GM18507 (cell line): ENCODE measurements around the gene STT3B.

Source experiments
- DNase-seq: peaks from one replicate; pipeline ENCODE4 v3.0.0; 2011; ENCODE audit warnings: low read depth; ENCODE audit not compliant: insufficient read length; ENCODE audit errors: extremely low spot score
- FAIRE-seq: peaks from 2 replicates; lab custom pipeline; 2011; peaks lifted over from hg19 to GRCh38; lab: Jason Lieb, UNC

The STT3B gene

DNA sequence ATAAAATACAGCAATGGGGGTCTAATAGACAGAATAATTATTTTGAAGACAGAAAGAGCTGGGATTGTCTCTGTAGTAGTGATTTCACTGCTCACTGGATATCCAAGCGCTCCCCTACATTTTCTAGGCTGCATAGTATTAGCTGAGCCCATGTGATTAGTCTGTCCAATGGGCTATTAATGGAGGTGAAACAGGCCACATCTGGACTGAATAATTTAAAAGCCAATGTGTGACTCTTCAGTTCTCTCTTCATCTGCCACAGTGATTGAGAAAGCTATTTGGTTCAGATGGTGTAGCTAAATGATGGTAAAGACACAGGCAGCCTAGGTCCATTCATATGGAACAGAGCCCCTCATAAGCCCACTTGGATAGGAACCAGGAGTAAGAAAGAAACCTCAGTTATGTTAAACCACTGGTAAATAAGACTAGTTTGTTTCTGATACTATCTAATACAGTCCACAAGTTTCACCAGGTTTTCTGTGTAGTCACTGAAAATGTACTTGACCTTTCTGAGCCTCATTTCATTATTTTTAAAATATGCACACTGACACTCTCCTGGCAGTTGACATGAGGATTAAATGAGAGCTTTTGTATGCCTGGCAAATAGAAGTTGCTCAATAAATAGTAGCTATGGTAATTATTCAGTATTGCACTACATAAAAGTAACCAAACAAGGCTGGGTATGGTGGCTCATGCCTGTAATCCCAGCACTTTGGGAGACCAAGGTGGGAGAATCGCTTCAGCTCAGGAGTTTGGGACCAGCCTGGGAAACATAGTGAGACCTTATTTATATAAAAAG lies 17.0 kb upstream of the STT3B start:
- no peak for FAIRE-seq
- no peak for DNase-seq

GRCh38 chr3:31516757-31517156 lies 16.0 kb upstream of the STT3B start:
- DNase-seq = no peak

DNA sequence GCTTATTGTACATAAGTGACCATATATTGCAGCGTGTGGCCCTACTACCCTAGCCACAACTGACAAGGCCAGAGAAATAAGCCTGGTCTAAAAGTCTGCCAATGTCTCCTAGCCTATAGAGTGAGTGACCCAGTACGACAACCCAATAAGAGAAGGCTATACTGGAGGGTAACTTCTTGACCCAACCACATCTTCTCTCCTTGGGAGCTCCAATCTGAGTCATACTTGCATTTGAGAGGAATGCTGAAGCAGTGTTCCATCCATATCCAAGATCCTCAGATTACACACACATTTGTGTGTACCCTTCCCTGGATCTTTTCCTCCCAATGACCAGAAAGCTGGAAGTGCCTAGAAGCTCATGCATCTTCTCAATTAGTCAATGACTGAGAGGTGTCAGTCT lies 11.3 kb upstream of the STT3B start:
- no peak for DNase-seq
- FAIRE-seq = no peak

More at GRCh38 chr3:31516757-31517156, 16.0 kb upstream of the STT3B start:
- FAIRE-seq = no peak

DNA sequence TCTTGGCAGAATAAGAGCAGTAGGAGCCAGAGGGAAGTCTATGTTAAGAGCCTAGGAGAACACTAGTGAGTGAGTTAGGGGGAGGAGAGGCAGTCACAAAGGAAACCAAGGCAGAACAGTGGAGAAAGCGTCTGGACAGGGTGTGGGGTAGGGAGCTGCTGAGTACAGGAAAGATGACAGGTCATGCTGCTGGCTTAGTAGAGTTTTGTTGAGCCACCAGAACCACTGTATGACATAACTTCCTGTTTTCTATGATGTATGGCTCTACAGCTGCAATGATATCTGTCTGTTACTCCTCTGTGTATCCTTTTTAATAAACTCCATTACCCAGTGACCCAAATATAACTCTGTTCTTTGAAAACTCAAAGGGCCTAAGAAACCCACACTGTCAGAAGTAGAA lies 10.6 kb upstream of the STT3B start:
- FAIRE-seq (peak; percentile 52), DNase-seq (no peak)

DNA sequence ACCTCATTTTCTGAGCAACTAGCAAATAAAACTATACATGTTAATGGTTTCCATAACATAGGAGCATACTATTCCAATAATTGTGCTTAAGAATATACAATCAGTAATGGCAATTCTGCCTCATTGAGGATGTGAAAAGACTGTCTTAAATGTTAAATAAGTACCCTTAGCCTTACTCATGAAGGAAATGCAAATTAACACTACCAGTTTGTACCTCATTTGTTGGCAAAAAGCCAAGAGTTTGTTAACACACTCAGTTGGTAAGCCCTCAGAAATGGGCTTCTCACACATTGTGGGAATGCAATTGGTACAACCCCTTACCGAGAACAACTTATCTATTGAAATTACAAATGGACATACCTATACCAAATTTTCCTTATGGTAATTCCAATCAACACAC lies 9.2 kb upstream of the STT3B start:
- no peak for FAIRE-seq

DNA sequence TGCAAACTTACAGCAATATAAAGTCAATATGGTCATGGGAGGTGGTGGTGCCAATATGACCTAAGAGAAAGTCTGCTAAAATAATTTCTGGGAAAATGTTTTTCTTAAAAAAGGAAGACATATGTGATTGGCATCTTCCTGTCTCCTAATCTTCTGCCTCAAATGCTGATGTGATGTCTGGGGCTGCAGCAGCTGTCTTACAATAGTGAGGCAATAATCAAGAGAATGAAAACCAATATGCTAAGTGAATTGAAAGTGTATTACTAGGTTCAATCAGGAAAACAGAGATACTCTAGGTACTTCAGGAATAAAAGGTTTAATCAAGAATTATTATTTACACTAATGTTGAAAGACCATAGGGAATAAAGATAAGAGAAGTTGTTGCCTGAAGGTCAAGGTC lies 7.2 kb upstream of the STT3B start:
- DNase-seq (no peak), FAIRE-seq (no peak)

More for the DNA sequence above, 9.2 kb upstream of the STT3B start:
- no peak for DNase-seq

- no peak for FAIRE-seq
These were observed 3.3 kb upstream of the STT3B start for GRCh38 chr3:31529421-31529820.

GRCh38 chr3:31530039-31530959 lies 2.4 kb upstream of the STT3B start:
- FAIRE-seq = no peak
- no peak for DNase-seq

More at GRCh38 chr3:31529421-31529820, 3.3 kb upstream of the STT3B start:
- DNase-seq = no peak

GRCh38 chr3:31530960-31531335 lies 1.8 kb upstream of the STT3B start:
- no peak for DNase-seq
- no peak for FAIRE-seq

GRCh38 chr3:31531452-31531991 lies 1.2 kb upstream of the STT3B start:
- FAIRE-seq = peak; percentile 26
- no peak for DNase-seq

DNA sequence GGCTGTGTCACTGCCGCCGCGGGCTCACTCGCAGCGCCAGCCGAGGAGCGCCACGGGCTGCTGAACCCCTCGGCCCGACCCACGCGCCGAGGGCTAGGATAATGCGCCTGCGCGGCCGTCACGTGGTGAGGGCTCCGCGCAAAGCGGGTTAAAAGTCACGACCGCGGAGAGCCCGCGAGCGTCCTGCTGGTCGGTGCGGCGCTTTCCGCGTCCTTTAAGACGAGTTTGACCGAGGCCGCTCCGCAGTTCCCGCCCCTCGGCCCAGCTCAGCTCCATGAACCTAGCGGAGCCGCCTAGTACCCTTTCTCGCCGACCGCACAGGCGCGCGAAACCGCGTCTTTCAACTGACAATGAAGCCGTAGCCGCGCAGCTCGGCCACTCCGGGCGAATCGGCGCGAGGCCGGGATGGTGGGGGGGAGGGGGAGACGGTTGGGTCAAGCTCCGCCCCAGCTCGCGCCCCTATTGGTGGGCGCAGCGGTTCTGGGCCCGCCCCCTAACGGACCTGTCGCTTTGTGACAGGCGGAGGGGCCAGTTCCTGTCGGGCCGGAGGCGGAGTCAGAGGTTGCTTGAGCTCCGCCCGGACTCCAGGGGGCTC lies 636 bp upstream of the STT3B start:
- peak; percentile 94 for FAIRE-seq
- DNase-seq = peak; percentile 93

GRCh38 chr3:31533169-31534064 lies 692 bp downstream of the STT3B start:
- no peak for FAIRE-seq
- DNase-seq = no peak

GRCh38 chr3:31534065-31534425 lies 1.3 kb downstream of the STT3B start:
- peak; percentile 64 for FAIRE-seq
- DNase-seq = no peak

DNA sequence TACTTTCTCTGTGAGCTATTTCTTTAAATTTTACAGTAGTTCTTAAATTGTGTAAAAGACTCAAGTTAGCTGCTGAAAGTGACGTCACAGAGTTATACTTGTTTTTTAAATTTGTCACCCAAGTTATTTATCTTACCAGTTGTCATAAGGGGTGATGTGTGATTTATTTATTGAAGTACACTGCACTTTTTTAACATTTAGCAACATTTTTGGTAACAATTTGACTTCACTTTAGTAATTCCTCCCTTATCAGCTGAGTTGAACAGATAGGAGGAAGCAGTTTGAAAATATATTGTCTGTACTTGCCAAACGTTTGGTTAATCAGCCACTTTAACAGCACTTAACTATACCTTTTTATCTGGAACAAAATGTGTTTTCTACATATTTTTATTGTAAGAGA lies 3.8 kb downstream of the STT3B start:
- no peak for DNase-seq
- FAIRE-seq = no peak

DNA sequence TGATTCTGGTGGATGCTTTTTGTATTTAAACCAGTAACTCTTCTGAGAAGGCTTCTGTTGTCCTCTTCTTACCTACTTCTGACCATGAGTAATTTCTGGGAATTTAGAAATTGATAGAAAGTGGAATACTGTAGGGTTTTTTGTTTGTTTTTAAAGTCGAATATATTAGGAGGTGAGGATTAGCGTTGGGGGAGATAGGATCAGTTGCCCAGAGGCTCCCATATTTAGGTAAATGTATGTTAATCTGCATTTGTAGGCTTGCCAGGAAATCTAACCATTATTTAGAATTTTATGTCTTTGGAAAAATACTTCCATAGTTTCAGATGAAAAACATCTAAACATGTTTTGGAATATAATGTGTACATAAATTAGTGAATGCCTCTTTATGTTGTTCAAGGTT lies 6.1 kb downstream of the STT3B start:
- DNase-seq (no peak), FAIRE-seq (no peak)

GRCh38 chr3:31539275-31539674 lies 6.5 kb downstream of the STT3B start:
- no peak for DNase-seq
- no peak for FAIRE-seq

DNA sequence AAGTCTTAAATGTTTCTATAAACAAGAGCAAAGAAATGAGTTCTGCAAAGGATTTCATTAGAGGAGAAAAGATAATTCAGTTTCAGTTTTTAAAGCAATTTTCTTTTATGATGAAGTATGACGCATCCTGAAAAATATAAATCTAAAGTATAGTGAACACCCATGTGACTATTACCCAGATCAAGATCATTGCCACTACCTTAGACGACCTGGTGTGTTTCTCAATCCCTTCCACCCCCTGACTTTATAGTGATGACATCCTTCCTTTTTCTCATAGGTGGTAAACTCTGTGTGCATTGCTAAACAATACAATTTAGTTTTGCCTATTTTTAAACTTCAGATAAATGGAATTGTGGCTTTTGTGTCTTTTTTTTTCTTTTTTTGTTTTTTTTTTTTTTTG lies 8.4 kb downstream of the STT3B start:
- FAIRE-seq = no peak

DNA sequence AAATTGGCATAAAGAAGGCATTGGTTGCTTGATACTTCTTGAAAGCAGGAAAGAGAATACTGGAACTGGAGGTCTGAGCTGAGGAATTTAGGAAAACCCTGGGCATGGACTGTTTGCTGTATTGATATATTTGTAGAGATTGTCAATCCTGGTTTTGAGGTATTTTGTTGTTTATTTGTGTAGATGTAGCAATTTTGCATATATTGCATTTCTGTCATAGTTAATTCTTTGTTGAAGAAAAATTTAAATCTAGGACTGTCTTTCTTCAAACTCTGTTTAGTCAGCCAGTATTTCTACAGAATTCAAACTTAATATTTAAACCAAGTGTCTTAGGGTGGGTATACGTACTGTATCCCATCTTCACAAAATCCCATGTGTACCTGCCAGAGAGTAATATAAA lies 9.5 kb downstream of the STT3B start:
- FAIRE-seq (no peak), DNase-seq (no peak)

More for the DNA sequence above, 8.4 kb downstream of the STT3B start:
- DNase-seq = no peak

GRCh38 chr3:31543375-31543774 lies 10.7 kb downstream of the STT3B start:
- FAIRE-seq (no peak), DNase-seq (no peak)
